ENCODE measurements around the gene MED12L.

Gene MED12L

DNA sequence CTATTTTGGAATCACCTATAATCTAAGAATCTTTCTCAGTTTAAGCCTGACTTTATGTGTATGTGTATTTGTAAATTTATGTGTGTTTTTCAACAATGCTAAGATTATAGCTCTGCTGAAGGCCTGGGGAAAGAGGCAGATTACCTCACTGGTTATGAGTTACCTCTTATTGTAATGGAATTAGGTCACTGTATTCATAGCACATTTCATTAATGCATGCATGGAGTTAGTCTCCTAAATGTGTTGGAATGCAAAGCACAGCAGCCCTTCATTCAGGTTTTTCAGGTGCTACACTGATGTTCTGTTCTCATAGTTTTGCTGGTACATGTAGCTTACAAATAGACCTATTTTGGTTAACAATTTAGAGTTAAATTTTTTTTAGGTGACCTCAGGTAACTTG, 221.7 kb downstream of the MED12L start:
- H3K4me3 ChIP-seq (ENCODE audit: low read depth, low read length) = no peak overlapping the region
- TF ChIP-seq, protein P1, sequence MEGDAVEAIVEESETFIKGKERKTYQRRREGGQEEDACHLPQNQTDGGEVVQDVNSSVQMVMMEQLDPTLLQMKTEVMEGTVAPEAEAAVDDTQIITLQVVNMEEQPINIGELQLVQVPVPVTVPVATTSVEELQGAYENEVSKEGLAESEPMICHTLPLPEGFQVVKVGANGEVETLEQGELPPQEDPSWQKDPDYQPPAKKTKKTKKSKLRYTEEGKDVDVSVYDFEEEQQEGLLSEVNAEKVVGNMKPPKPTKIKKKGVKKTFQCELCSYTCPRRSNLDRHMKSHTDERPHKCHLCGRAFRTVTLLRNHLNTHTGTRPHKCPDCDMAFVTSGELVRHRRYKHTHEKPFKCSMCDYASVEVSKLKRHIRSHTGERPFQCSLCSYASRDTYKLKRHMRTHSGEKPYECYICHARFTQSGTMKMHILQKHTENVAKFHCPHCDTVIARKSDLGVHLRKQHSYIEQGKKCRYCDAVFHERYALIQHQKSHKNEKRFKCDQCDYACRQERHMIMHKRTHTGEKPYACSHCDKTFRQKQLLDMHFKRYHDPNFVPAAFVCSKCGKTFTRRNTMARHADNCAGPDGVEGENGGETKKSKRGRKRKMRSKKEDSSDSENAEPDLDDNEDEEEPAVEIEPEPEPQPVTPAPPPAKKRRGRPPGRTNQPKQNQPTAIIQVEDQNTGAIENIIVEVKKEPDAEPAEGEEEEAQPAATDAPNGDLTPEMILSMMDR (IDR thresholded peaks at IDR 0.05; ENCODE audit: low read depth, low read length) = no peak

DNA sequence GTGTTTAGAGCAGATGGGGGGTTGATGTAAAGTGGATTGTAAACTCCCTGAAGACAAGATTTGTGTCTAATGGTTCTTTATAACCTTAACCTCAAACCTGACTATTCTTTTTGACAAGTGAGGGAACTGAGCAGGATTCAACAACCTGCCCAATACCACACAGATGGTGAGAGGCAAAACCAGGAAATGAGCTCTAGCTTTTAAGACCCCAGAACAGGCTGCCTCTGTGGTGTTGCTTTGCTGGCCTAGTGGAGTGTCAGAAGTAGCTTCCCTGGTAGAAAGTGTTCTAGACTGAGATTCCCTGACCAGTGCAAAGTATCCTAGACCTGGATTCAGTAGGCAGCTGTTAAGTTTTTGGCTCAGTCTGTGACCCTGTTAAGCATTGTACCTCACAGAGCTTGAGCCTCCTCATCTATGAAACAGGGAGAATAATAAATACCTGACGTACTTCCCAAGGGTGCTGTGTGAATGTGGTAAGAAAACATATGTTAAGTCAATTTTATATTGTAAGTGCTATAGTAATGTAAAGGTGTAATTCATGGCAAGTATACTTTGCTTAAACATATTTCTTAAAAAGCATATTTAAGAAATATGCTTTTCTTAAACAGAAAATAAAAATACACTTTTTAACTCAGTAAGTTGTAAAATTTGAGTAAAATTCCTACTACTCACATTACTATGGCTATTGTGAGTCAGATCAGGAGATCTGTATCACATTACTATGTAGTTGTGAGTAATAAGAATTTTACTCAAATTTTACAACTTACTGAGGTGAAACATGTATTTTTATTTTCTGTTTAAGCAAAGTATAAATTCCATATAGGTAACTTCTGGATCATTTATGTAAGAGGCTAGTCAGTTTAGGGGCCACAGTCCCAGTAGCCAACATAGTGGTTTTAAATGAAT, 222.4 kb downstream of the MED12L start:
- H3K4me3 ChIP-seq (ENCODE audit: low read depth, low read length) = no peak overlapping the region
- TF ChIP-seq, protein P1 (IDR thresholded peaks at IDR 0.05; ENCODE audit: low read depth, low read length) = no peak

DNA sequence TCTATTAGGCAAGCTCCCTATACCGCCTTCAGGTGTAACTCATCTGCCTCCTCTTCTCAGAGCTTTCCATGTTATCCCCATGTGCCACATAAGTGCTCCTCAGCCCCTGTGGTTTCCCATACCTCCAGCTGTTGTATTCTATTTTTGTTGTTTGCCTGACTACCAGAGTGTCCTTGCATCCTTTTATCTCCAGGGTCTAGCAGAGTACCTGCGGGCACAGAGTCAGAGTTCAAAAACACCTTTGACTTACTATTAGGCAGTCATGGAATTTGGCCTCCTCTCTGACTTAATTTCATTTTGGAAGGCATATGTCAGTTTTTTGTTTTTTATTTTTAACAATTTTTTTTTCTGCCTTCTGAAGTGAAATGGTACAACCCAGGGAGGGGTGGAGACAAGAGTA, 224.1 kb downstream of the MED12L start:
- TF ChIP-seq, protein P1 (IDR thresholded peaks at IDR 0.05; ENCODE audit: low read depth, low read length) = no peak

DNA sequence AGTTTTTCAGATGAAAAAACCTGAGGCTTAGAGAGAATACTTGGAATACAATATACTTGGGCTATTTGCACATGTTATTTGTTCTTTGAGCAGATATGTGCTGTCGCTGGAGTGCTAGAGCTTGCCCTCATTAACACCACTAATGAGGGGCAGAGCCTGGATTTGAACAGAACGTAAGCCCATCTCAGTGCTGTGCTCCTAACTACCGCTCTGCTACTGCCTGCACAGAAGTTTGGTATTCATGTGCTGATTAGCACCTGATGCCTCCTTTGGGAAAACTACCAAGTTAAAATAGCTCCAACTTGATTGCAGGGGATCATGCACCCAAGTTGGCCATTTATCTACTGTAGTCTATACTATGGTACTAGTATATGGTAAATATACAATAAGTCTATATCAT, 227.5 kb downstream of the MED12L start:
- TF ChIP-seq, protein P1 (IDR thresholded peaks at IDR 0.05; ENCODE audit: low read depth, low read length) = no peak
- H3K4me3 ChIP-seq (ENCODE audit: low read depth, low read length) = no peak overlapping the region

More for the DNA sequence above, 224.1 kb downstream of the MED12L start:
- H3K4me3 ChIP-seq (ENCODE audit: low read depth, low read length) = no peak overlapping the region

DNA sequence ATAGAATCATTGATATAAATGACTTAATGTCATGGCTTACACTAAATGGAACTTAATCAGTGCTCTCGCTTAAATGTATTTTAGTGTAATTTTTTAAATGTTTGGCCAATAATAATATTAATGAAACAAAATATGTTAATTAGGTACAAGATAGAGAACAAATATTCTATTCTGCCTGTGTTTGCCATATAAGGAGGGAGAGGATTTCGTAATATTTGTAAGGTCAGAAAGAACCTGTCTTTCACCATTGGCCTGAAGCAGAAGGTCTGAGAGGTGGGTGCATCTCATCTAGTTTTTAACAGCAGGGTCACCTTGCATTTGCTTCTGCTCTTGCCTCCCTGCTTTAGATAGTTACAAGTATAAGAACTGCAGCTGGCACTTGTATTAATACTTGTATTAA, 228.7 kb downstream of the MED12L start:
- H3K4me3 ChIP-seq (ENCODE audit: low read depth, low read length) = no peak overlapping the region
- TF ChIP-seq, protein P1 (IDR thresholded peaks at IDR 0.05; ENCODE audit: low read depth, low read length) = no peak

DNA sequence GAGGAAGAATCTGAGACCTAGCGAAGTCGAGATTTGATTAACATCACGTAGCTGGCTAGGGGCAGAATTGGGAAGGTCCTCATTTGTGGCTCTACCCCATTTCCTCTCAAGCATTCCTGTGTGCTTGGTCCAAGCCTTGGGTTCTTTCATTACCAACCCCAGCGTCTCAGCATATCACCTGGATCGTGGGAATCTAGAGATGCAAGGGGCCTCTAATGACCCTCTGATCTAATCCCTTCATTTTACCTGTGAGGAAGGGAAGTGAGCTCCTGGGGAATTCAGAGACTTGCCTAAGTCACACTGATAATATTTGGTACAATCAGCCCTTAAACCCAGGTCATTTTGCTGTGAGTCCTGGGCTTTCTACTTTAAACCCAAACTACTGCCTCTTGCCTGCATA, 229.1 kb downstream of the MED12L start:
- no peak overlapping the region for H3K4me3 ChIP-seq (ENCODE audit: low read depth, low read length)
- TF ChIP-seq, protein P1 (IDR thresholded peaks at IDR 0.05; ENCODE audit: low read depth, low read length) = no peak

DNA sequence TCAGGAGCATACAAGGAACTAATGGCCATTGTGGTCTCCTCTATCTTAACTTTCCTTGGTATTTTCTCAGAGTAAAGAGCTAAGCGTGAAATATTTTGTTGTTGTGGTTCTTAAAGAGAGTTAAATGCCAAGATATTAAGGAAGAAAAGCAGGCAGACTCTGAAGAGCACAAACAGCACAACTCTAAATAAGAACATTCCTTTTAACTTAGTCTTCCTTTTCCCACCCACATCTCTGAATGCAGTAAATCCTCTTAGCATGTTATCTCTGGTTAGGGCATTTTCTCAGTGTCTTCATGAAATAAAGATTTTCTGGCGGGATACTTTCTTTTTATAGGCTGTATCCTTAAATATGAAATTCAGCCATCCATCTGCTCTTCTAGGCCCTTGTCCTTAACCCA, 229.7 kb downstream of the MED12L start:
- no peak overlapping the region for H3K4me3 ChIP-seq (ENCODE audit: low read depth, low read length)
- TF ChIP-seq, protein P1 (IDR thresholded peaks at IDR 0.05; ENCODE audit: low read depth, low read length) = no peak
